GDM1 (cell line): ENCODE measurements around the gene CYP4X1.
"Not testable (repeated sequence)": the region's sequence is repeated elsewhere in the genome, so short reads cannot be mapped to it uniquely, and the experiment has no call there.

Source experiments
- DNase-seq: peaks from one replicate; lab custom pipeline; 2025; lab: John Stamatoyannopoulos, UW

The CYP4X1 gene, protein sequence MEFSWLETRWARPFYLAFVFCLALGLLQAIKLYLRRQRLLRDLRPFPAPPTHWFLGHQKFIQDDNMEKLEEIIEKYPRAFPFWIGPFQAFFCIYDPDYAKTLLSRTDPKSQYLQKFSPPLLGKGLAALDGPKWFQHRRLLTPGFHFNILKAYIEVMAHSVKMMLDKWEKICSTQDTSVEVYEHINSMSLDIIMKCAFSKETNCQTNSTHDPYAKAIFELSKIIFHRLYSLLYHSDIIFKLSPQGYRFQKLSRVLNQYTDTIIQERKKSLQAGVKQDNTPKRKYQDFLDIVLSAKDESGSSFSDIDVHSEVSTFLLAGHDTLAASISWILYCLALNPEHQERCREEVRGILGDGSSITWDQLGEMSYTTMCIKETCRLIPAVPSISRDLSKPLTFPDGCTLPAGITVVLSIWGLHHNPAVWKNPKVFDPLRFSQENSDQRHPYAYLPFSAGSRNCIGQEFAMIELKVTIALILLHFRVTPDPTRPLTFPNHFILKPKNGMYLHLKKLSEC

DNA sequence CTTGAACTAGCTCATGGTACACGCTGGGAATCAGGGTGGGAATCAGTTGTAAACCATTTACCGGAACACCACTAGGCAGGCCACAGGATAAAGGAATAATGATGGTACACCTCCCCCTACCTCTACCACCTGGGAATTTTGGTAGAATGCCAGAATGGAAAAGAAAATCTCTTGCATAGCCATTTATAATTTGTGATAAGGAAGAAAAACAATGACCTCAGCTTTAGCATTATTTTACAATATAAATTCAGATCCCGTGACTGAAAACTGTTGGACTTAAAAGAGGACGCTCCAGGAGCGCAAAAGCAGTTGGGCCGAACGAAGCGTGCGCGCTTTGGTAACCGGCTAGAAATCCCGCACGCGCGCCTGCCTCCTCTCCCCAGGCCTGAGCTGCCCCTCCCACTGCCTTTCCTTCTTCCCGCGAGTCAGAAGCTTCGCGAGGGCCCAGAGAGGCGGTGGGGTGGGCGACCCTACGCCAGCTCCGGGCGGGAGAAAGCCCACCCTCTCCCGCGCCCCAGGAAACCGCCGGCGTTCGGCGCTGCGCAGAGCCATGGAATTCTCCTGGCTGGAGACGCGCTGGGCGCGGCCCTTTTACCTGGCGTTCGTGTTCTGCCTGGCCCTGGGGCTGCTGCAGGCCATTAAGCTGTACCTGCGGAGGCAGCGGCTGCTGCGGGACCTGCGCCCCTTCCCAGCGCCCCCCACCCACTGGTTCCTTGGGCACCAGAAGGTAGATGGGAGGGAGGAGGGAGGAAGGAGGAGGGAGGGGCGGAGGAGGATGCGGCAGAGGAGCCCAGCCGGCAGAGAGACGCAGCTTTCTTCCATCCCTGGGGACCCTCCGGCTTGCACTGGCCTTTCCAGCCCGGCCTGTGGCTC, at the start of gene CYP4X1:
Gene CYP4X1 (plus strand): TSS at position 402 of the 873 bp plus-strand sequence. CDS start 149 bp downstream, at position 551.
- no peak for DNase-seq

DNA sequence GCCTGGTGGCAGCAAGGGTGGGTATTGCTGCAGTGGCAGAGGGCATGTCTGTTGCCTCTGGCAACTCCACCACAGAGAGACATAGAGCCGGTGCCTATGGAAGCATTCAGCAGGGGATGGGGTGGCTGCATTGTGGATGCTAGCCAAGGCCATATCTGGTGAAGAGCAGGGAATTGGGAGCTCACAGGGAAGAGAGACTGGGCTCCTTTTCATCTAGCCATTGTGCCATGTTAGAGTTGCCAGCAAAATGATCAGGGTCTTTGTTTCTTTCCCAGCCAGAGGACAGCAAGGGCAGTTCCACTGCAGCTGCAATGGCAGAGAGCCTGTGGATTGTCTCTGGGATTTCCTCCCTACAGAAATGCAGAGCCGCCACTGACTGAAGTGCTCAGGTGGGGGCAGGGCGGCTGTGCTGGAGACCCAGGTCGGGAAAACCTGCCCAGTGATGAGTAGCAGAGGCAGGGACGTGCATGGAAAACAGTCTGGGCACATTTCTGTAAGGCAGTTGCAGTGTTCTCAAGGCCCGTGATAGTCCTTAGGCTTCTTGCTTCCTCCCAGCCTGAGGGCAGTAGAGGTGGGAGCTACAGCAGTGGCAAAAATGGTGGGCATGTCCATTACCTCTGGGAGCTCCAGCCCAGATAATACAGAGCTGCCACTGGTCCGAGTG, 40.2 kb upstream of the CYP4X1 start:
- DNase-seq: no peak

DNA sequence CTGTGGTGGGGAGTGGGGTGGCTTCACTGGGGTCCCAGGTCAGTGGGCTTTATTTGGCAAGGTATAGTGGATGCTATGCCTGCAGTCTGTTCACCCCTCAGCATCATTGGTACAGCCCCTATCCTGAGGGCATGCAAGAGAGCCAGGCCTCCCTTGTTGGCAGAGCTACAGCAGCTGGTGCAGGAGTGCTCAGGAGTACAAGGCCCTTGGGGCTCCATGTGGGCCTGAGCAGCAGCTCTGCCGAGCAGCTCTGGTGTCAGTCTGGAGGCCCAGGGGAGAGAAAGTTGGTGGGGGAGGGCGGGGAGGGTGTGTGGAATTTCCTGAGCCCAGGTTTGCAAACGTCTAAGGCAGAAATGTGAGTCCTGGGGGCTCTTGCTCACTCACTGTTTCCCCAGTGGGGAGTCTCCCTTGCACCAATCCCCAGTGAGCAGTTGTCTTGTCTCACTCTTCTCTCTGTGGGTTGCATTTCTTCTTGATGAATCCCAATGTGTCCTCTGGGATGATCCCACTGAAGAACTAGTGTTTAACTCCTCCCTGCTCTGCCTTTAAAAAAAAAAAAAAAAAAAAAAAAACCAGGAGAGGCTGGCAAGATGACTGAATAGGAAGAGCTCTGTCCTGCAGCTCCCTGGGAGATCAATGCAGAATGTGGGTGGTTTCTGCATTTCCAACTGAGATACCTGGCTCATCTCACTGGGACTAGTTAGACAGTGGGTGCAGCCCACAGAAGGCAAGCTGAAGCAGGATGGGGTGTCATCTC, 39.5 kb upstream of the CYP4X1 start:
- DNase-seq: no peak

DNA sequence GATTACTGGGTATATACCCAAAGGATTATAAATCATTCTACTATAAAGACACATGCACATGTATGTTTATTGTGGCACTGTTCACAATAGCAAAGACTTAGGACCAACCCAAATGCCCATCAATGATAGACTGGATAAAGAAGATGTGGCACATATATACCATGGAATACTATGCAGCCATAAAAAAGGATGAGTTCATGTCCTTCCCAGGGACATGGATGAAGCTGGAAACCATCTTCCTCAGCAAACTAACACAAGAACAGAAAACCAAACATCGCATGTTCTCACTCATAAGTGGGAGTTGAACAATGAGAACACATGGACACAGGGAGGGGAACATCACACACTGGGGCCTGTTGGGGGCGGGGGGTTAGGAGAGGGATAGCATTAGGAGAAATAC, 32.9 kb upstream of the CYP4X1 start:
- DNase-seq: not testable (repeated sequence)

DNA sequence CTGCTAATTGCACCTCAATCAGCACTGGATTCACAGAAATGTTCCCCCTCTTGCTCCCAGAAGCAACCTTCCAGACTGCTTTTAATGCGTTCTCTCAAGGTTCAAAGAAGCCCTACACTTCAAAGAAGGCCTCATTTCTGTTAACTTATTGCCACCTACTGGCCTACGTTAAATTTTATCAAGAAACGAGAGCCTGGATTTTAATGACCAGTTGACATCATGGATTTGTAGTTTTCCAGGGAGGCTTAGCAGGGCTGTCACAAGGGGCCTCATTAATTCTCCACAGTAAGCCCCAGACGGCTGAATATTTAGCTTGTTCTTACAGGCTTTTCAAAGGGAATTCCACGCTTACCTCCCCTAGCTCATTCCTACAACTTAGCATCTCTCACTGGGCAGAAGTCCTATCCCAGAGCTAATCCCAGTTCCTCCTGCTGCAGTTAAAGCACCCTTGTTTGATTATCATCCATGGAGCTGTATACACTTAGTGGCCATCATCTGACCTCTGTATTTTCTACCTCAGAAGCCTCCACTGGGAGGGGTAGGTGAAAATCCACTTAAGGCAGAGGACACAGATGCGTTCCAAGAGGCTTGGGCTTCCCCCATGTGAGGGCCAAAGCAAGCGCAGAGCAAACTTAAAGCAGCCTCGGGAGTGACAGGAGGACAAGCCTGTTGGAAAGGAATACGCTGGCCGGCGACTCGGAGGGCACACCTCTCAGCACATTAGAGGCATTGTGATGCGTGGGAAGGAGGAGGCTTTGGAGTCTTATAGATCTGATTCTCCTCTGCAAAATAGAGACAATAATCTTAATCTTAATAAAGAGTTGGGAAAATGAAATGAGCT, 32.2 kb upstream of the CYP4X1 start:
- DNase-seq: no peak

DNA sequence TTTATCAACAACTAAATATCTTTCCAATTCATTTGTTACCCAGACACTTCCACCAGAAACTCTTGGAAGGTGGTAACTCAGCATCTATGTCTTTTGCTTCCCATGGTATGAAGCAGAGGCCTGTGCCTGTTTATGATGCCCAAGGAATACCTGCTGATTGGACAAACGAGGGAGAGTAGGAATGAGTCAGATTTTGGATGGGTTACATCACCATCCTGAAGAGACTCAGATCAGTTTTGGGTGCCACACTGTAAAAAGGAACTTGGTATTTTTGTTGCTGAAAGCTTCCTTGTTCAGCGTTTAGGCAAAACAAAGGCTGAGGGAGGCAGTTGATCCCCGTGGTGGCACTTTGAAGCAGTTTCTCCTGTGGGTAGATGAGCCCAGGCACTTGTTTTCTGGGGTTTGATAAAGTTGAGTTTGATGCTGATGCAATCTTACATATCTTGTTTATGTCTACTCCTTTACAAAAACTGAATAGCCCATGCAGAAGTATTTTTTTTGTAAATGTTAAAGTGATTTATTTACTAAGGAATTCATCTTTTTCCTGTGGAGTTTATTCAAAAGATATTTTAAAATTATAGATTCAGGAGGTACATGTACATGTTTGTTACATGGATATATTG, 26.7 kb upstream of the CYP4X1 start:
- no peak for DNase-seq

DNA sequence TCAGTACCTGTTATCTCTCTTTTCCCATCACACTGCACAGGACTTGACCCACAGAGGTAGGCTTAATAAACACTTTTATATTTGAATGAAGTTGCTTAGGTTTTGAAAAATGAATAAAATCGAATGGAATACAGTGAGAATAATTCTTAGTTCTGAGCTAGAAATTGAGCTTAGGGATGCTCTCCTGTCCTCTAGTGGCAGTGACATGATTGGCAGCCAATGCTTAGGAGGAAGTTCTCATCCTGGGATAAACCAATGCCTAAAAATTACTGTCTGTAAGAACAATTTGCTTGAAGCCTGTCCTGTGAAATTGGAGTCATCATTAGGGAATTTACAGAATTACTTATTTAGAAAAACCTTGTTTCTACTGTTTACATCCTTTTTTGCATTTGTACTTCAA, 21.3 kb upstream of the CYP4X1 start:
- no peak for DNase-seq

DNA sequence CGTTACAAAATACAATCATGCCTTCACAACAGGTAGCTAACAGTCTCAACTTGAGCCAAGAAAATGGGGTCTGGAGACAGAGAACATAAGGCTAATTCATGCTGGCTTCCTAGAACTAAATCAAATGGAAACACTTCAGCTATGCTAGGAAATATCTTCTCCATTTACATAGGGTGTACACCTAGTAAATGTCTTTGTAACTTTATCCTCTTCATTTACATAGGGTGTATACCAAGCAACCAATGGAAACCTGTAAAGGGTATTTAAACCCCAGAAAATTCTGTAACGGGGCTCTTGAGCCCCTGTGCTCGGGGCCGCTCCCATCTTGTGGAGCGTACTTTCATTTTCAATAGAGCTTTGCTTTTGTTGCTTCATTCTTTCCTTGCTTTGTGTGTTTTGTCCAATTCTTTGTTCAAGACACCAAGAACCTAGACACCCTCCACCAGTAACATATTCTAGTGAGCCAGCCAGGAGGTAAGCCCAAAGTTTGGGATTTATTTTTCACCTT, 19.5 kb upstream of the CYP4X1 start:
- DNase-seq: no peak

DNA sequence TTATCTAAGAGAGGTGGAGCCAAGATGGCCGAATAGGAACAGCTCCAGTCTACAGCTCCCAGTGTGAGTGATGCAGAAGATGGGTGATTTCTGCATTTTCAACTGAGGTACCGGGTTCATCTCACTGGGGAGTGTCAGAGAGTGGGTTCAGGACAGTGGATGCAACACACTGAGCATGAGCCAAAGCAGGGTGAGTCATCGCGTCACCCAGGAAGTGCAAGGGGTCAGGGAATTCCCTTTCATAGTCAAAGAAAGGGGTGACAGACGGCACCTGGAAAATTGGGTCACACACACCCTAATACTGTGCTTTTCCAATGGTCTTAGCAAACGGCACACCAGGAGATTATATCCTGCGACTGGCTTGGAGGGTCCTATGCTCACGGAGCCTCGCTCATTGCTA, 17.0 kb upstream of the CYP4X1 start:
- DNase-seq: not testable (repeated sequence)

DNA sequence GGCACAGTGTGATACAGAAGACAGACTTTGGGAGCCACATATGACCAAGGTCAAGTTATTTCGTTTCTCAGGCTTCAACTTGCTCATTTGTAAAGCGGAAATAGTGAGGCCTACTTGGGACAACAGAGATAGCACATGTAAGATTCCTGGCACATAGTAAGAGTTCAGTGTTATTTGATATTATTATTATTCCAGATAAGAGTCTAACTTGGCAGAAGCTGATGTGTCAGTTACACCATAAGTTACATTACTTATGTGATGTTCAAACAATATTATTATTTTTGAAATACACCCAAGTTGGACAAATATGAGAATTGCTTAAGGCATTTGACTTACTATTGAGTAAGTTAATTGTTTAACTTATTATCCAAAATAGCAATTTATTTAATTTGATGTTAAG, 10.2 kb upstream of the CYP4X1 start:
- no peak for DNase-seq

DNA sequence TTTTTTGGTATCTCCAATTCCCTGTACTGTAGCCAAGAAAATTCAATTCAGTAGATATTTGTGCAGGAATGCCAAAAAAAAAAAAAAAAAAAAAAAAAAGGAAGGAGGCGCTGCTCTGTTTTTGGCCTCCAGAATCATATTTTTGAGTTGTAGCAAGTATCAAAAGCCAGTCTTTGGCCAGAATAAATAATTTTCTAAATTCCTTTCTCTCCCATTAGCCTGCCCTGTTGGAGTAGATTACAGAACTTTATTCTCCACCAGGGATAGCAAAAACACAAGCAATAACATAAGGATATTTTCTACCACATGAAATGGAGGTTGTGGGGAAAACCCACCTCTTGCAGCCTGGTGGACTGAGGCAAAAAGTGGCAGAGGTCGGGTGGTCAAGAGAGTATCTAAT, 2.4 kb upstream of the CYP4X1 start:
- no peak for DNase-seq

DNA sequence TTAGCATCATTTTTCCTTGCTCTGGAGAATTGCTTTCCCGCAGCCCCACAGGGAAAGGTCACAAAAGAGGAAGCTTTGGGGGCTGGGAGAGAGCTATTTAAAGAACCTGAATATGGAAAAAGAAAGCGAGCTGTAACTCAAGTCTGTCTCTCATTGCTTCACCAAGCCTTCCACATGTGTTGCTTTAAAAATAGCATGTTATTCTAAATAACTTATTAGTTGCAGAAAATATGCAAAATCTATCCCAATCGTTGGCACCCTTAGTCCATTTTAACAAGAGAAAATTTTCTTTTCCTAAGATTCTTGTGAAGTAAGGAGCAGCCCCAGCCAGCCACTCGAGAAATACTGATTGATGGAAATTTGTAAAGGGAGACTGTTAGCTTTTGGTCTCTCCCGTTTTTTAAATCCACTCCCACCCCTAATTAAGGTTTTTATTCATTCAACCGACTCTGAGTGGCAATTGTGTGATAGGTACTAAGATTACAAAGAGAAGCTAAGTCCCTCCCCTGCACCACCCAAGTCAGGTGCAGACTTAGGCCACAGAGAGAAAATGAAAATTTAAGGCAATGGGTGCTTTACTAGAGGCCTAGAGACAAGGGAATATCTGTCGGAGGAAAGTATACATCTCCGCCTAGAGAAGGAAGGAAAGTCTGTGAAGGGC, 802 bp downstream of the CYP4X1 start:
- no peak for DNase-seq

DNA sequence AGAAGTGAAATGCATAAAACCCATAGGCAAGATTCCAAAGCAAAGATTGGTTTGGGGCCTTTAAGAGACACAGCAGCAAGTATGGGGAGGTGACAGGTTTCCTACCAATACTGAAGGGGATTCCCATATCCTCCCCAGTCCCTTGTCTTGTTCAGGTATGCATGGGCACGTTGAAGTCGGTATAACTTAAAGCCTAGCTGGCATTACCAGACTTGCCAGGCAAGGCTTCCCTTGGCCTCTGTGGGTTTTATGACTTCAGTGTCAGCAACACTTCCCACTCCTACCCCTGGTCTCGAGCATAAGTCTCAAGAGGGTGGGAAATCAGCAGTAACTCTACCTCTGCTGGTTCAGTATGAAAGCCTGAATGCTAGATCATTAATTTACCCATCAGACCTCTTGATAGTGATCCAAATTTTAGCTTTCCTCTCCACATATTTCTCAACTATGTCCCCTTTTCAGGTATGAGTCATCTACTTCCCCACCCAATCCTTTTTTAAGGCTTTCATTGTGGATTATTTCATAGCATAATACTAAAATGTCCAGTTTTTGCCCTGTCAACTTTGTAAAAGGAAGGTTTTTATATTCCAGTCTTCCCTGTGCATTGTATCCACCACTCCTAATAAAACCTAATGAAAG, 6.8 kb downstream of the CYP4X1 start:
- DNase-seq: no peak

DNA sequence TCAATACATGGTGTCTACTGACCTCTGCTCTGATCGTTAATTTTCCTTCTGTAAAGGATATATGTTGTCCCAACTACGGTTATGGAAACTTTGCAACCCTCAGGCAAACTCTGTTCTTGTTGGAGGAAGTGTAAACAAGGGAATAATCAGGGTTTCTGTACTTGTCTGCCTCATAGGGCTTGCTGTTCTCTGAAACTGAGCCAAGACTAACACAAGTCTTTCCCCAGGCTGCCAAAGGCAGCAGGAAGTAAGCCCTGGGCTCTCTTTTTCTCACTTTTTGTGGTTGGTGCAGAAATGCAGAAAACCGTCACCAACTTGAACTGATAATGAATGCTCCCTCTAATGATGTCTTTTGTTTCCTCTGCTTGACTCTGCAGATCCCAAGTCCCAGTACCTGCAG, 7.6 kb downstream of the CYP4X1 start:
- DNase-seq: no peak

DNA sequence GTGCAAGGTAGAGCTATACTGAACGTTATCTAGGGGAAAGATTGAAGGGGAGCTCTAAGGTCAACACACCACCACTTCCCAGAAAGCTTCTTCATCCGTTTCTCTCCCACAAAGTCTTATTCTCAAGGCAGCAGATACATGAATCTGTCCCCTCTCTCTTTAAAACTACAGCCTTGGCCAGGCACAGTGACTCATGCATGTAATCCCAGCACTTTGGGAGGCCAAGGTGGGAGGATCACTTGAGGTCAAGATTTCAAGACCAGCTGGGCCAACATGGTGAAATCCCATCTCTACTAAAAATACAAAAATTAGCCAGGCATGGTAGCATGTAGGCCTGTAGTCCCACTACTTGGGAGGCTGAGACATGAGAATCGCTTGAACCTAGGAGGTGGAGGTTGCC, 8.1 kb downstream of the CYP4X1 start:
- DNase-seq: no peak

DNA sequence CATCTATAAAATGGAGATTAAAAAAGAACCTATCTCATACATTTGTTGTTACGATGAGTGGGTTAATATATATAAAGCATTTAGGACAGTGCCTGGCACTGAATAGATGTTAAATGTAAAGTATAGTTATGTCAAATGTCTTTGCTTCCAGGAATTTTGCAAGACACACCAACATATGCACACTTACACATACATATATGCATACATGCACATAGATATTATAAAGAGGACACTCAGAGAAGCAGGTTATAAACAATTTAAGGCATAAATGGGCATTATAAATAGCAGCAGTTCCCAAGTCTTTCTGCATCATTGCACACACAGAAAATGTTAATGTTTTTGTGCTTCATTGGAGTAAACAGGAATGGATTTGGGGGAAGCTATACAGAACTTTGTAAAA, 13.3 kb downstream of the CYP4X1 start:
- DNase-seq: no peak

DNA sequence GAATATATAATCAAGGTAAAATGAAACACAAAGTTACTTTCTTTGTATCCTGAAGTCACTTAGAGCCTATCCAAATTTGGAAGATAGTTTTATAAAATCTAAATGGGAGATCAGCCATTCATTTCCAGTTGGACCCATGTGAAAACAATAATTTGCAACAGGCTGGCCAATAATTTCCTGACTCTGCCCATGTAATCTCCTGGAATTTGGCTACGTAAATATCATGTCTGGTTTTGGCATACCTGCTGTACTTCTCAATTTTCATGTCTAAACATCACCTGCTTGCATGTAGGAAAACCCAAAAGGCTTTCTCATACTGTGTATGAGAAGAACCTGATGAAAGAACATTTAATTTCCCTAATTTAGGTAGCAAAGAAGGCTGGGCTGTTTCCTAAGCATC, 35.9 kb downstream of the CYP4X1 start:
- no peak for DNase-seq

DNA sequence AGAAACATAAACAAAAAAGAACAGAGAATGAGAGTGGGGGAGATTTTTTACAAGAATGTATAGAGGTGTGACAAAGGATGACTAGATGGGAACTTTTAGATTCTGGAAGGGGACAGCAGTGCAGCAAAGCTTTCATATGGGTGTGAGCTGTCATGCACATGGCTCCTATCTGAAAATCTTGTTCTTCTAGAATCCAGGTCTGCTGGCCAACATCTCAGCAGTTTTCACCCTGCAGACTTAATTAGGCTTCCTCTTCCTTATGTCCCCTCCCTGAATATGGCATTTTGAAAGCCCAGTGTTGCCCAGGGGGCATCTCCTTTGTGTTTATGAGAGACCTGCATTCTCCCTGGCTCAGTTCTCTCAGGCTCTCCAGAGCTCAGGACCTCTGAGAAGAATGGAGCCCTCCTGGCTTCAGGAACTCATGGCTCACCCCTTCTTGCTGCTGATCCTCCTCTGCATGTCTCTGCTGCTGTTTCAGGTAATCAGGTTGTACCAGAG, 43.7 kb downstream of the CYP4X1 start, which contains the start of gene CYP4Z1:
Gene CYP4Z1 (plus strand): TSS at position 135 of the 498 bp plus-strand sequence. CDS start 260 bp downstream, at position 395.
- no peak for DNase-seq

DNA sequence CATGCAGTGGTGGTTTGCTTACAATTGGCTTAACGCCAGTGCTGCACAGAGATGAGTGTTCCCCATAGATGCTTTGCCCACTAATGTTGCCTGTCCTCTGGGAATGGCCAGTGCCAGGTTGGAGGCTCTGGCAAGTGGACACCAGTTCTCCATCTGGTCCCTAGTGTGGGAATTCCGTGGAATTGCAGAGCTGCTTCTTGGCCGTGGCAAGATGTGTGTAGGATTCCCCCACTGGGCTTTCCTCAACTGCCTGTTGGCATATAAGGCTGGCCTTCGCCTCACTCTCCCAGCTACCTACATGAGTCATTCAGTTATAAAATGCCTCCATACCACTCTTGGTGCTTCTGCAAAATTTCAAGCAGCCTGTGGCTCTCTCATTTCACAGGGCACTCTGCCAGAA, 45.6 kb downstream of the CYP4X1 start:
- DNase-seq: not testable (repeated sequence)
